ENCODE measurements around the gene CACNA1H.

The CACNA1H gene

DNA sequence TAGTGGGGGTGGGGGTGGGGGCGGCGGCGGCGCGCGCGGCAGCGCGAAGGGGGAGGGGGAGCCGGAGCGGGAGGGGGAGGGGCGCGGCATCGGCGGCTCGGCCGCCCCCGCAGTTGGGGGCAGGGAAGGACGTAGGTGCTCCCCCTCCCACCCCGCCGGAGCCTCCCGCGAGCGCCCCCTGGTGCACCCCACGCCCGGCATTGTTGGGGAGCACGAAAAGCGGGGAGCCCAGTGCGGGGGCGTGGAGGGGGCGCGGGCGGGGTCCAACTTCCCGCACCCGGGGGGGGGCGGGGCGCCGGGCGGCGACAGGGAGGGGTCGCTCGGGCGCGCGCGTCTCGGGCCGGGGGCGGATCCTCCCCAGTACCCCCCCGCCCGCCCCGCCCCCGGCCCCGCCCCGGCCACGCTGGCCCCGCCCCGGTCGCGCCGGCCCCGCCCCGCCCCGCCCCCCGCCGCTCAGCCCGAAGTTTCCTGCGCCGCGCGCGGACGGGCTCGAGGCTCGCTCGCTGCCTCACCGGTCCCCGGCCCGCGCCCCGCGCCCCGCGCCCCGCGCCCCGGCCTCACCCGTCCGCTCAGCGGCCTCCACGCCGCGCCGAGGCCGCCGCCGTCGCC lies at the start of gene CACNA1H:
Gene CACNA1H (plus strand): TSS at position 456 of the 609 bp plus-strand sequence. CDS start 632 bp downstream, outside the sequence.
- FAIRE-seq, result no peak

DNA sequence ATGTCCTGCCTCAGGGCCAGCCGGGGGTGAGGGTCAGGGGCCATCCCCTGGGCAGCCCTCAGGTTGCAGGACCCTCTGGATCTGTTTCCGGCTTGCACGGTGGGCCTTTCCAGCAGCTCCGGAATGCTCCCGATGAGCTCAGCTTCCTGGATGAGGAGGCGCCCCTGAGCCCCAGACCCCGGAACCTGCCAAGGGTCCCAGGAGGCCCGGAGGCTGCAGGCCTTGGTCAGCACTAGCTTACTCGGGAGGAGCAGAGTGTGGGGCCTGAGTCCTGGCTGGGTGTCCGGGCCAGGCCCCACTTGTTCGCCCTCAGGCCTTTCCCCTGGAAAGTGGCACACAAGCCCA lies 49.3 kb upstream of the CACNA1H start:
- no peak for FAIRE-seq

DNA sequence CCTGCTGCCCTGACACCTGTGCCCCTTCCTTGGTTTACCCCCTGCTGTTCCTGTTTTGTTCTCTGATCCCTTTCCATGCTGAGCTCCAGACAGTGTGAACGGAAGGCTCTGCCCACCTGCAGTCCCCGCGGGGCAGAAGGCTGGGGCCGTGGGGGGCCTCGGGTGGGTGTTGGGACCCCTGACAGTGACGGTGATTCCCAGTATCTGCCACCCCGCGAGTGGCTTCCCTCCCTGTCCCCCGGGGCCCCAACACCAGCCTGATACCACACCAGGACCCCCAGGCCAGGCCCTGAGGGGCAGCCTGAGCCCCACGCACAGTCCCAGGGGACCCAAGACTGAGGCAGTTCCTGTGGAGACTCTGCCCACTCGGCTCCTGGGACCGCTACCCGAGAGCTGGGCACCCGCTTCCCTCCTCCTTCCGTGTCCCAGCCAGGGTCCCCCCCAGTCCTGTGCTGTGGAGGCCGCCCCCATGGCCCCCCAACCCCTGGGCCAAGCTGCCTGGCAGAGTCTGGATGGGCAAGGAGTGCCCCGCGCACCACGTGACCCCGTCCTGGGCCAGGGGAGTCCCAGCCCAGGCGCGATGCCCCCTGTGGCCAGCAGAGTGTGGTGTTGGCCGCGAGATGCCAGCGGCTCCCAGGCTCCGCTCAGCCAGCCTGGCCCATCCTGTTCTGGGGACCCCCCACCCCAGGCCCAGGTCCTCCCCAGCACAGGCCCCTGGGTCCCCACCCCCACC lies 46.9 kb upstream of the CACNA1H start:
- FAIRE-seq, result no peak

DNA sequence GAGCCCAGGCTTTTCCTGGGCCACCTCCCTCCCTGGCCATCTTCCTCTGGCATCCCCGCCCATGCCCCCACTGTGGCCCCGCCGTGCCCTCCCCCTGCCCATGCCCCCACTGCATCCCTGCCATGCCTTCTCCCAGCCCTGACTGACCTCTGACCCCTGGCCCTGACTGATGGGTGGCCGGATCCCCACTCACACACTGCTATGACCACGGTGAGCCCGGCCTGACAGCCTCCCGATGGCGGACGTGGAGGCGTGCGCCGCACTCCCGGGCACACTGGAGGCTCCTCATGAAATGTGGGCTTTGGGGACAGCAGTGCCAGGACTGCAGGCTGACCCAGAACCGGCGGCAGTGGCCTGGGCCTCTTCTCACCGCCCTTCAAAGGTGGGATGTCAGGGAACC lies 46.2 kb upstream of the CACNA1H start:
- no peak for FAIRE-seq

DNA sequence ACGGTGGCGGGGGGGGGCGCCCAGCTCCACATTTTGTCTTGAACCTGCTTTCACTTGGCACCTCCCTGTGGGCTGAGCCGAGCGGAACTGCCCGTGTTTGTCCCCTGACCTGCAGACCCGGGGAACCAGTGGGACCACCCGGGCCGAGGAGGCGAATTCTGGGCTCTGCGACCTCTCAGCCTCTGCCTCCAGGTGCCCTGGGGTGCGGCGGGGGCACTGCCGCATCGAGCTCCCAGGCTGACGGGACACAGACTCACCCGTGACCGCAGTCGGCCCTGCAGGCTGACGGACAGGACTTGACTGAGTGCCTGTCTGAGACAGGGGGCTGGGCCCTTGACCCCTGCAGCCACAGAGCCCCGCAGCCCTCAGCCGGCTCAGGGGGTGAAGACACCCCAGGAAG lies 45.8 kb upstream of the CACNA1H start:
- FAIRE-seq, result no peak

DNA sequence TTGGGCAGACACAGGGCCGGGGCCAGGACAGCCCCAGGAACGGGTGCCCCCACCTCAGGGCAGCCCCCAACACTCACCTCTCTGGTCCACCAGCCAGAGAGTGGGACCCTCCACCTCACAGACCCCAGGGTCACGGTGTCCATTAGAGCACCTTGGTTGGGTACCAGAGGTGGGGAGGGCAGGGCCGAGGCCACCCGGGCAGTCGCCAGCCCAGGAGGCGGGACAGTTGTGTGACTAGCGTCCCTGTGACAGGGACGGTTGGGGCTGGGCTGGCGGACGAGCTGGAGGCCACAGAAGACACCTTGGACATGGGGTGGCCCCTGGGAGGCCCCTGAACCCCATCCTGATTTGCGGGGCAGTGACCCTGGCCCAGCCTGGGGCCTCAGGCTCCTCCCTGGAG lies 45.2 kb upstream of the CACNA1H start:
- FAIRE-seq, result no peak

DNA sequence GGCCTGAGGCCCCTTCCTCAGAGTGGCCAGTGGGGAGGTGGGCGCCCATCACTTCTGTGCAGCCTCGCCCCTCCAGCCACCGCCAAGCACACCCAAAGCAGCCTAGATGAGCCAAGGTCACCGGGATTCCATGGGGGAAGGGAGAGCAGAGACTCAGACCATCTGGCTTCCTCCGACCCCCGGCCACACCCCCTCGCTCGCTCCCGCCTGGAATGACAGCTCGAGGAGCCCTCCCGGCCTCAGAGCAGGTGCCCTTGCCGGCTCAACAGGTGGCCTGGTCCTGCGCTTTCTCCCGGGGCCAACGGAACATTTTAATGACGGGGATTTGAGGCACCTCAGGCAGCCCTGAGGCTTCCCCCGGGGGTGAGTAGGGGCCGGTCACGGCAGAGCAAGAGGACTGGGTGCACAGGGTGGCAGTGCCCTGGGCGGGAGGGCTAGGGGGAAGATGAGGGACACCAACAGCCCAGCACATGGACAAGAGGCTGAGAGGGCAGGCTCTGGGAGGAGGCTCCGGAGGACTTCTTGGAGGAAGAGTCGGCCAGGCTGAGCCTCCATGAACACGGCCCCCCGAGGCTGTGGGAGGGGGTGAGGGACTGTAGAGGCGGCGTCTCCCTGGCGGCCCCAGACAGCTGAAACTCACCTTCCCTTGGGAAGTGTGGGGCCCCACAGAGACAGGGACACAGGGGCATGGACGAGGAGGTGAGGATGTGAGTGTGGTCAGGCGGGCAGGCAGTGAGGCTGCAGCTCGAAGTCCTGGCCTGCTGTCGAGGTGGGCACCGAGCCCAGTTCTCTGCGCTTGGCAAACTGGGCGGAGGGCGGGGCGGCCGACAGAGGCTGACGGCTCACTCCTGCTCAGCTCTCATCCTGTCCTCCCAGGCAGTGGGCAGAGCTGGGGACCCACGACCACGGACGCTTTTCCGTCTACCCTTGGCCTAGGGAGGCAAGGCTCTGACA lies 44.3 kb upstream of the CACNA1H start:
- FAIRE-seq, result no peak

DNA sequence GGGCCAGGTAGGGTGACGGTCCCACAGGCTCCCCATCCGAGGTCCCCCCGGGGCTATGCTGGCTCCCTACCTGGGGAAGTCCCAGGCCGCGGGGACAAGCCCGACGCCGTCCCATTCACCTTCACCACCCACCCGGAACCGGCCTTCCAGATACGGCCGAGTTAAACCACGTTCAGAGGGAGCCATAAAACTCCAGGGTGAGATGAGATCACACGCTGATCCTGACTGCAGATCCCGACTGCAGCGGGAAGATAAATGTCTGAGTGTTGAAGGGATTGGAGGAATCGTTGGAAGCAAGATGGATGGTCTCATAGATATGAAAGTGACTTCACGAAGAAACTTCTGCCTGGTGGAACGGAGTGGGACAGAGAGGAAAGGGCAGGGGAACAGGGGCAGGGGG lies 43.3 kb upstream of the CACNA1H start:
- FAIRE-seq, result no peak

DNA sequence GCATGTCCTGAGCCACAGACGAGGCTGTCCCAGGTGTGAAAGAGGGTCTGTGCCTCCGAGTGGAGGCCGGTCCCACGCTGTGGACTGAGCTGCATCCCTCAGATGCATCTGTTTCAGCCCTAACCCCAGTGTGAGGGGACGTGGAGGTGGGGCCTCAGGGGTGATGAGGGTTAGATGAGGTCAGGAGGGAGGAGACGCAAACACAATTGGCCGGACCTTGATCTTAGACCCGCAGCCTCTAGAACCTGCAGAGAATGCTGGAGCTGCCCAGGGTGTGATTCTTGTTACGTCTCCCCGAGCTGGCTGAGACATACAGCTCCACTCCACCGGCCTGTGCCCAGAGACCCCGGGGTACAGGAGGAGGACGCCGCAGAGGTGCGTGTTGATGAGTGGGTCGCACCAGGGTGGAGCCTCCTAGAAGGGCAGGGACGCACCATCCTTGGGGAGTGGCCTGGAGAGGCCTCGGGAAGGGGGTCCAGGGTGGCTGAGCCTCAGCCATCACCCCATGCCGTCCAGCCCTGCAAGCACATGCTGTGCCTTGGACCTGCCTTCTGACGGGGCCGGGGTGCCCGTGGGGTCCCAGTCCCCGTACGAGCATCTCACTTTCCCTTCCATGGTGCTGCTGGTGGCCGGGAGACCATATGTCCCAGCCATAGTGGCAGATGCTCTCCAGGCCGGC lies 40.3 kb upstream of the CACNA1H start:
- FAIRE-seq, result no peak

DNA sequence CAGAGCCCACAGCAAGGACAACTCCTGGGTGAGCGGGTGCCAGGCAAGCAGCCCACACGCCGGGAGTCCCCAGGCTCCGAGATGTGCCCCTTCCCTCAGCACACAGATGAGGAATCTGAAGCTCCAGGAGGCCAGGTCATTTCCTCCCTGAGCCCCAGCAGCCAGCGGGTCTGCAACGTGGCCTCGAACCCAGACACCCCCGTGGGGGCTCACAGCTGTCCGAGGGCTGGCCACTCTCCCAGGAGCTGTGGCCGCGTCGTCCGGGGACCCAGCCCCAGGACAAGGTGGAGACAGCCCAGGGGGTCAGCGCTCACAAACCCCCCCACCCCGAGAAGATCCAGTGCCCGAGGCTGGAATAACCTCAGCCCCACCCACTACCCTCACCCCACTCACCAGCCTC lies 39.4 kb upstream of the CACNA1H start:
- no peak for FAIRE-seq

DNA sequence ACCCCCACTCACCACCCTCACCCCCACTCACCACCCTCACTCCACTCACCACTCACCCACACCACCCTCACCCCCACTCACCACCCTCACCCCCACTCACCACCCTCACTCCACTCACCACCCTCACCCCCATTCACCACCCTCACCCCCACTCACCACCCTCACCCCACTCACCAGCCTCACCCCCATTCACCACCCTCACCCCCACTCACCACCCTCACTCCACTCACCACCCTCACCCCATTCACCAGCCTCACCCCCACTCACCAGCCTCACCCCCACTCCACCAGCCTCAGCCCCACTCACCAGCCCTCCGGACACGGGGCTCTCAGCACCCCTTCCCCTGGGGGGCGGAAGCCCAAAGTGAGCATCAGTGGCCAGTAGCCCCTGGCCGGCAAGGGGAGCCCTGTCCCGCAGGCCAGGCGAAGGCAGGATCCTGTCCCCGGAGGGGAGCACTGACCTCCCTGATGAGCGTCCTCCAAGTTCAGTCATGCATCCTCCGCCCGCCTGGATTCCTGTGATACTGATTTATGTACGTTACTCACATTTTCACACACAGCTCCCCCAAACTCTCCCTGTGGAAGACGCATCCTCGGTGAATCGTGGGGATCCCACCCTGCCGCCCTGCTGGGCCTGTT lies 38.9 kb upstream of the CACNA1H start:
- no peak for FAIRE-seq

DNA sequence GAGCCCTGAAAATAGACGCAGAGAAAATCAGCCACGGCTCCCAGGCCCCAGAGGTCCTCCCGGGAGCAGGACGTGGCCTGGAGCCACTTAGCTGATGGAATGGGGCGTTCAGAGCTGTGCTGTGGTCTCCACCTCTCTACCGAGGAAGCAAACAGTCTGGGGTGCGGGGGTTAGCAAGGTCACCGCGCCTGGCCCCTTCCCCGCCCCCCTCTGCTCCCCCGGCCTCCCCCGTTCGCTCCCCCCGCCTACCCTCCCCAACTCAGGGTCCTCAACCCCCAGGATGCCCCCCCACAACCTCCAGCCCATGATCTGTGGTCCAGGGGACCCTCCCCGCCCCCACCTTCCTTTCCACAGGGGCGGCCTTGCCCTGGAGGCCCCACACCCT lies 36.2 kb upstream of the CACNA1H start:
- no peak for FAIRE-seq

DNA sequence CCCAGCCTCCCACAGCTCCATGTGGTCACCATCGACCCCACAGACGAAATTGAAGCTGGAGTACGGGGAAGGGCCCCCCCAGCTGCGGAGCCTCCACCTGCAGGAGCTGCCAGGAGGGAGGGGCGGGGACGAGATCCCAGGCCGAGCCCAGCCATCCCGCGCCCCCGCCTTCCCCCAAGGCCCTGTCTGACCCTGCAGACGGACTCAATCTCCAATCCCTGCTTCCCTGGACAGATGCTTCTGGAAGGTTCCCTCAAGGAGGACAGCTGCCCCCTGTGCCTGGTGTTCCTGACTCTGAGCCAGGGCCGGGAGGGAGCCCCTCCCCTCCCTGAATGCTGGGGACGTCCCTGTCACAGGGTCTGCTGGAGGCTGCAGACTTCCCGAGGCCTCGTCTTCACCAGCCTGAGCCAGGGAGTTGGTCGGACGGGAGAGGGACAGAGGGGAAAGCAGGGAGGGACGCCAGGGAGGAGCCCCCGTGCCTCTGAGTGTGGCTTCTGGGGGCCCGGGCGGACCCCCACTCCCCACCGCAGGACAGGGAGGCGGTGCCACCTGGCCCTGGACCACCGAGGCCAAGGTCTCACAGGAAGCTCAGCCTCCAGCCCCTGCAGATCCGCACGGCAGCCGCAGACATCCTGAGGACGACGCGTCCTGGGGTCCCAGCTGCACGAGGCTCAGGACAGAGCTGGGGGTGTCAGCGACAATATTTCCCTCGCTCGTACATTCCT lies 35.6 kb upstream of the CACNA1H start:
- FAIRE-seq, result no peak

DNA sequence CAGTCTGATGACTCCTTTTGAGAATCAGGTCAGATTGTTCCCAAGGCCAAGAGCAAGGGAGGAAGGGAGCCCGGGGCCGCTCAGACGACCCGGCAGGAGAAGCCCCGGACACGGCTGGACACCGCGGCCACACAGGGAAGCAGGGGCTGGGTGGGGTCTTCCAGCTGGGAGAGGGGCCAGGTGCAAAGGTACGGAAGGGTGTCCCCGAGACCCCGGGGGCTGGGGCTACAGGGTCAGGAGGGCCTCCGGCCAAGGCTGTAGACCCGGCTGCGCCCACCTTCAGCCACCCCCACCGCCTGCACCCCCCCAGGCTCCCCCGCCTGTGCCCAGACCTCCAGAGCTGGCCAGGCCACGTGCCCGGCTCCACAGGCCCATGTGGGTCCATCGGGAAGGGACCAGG lies 35.0 kb upstream of the CACNA1H start:
- no peak for FAIRE-seq

DNA sequence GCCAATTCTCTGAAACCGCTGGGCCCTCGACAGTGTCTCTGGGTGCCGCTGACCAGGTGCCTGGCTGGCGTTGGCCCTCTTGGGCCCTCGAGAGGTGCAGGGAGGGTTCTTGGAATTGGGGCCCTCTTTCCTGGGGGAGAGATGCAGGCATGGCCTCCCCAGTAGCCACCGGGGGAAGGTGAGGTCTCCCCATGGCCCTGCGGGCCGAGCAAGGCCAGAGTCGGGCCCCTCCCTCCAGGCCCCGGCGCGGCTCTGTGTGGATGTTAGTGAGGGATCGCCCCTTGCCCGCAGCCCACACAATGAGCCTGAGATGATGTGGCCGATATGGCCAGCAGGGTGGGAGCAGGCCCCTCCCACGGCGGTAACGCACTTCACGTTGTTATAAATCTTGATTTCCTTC lies 33.8 kb upstream of the CACNA1H start:
- no peak for FAIRE-seq

DNA sequence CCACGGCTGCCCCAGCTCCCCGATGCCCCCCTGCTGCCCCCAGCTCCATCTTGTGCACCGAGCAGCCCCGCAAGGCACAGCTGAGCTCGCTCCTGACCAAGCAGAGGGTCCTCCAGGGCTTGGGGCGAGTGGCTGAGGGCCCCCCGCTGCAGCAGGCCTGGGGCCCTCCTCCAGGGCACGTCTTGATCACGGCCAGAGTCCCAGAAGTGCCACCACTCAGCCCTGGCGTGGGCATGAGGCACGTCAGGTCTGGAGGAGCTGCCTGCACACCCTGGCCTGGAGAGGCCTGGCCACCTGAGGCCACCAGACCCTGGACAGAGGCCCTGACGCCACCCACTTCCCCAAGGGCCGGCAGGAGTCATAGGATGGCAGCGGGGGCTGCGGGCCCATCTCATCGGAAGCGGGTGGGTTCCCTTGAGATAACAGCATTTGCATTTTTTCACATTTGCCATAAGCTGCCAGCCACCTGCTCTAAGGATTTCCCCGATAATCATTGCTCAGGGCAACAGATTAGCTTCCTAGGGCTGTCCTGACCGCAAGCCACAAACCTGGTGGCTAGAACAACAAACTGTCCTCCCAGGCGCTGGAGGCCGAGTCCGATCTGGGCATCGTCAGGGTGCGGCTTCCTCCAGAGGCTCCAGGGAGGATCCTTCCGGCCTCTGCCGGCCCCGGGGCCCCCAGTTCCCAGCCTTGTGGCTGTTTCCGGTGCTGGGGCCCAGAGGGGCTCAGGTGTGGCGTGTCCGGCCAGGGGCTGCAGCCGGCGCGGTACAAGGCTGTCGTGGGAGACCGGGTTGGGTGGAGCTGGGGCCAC lies 32.9 kb upstream of the CACNA1H start:
- FAIRE-seq, result no peak

DNA sequence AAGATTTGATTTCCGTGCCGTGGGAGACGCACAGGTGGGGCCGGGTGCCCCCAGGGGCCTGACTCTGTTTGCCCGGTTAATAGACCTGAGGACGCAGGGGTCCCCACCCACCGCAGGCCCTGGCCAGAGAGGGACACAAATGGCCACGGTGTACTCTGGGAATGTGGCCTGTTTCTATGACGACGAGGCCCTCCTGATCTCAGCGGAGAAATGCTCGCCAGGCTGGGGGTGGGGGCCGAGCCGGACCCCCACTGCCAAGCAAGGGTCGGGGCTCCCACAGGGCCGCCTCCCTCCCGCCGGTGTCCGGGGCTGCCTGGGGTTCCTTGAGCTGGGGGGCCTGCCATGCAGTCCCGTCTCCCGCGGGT lies 32.3 kb upstream of the CACNA1H start:
- FAIRE-seq, result no peak

DNA sequence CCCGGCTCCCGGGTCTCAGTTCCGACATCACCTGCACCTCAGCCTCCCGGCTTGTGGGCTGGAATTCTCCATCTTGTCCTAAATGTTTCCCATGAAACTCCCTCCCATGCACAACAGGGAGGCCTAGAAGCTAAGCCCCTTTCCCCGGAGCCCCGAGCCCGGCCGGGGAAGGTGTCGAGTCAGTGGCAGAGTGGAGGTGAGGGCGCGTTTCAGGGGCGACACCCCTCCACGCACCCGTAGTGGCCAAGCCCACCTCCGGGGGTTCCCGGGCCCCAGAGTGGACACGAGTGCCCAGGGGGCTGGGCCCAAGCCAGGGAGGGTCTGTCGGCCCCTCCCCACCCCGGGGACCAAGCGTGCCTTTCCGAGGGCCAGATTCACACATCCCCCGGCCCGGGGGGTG lies 31.9 kb upstream of the CACNA1H start:
- FAIRE-seq, result no peak

DNA sequence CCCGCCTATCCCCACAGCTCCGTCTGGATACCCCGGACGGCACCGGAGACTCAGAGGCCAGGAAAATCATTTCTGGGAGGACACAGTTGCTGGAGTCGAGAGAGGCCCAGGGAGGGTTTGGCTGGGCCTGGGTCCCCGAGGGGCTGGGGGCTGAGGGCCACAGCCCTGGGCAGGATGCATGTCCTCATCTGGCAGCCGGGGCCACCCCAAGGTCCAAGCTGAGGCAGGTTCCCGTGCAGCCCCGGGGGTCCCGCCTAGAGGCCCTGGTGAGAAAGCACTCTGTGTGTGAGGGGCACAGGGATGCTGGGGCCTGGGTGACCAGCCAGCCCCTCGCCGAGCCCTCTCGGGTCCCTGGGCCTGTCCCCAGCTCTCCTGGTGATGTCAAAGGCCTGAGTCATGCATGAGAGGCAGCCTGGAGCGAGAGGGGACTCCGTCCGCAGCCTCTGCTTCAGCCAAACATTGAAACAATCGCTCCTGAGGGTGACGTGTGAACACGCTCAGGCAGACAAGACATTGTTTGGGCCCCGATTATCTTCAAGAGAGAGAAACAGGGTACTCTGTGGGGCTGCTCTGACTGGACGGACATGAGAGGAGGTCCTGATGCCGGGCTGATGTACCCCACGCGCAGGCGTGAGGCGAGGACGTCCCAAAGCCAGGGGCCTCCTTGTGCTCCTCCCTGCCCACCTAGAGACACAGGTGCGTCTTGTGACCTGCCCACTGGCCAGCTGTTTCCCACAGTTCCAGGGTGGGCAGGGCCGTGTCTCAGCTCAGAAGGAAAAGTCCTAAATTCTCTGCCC lies 31.1 kb upstream of the CACNA1H start:
- no peak for FAIRE-seq

DNA sequence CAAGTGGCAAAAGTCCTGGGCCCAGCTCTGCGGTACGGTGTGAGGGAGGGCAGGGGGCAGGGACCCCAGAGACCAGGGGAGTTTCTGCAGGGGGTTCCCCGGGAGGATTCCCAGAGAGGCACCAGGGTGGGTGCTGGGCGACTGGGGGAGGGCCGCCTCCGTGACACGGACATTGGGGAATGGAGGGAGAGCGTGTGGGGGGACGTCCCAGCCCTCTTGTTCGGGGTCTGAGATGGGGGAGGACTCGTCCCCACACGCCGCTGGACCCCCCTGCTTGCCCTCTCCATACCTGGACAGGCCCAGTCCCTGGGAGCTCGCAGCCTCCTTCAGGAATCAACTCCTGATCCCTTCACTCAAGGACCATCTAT lies 30.5 kb upstream of the CACNA1H start:
- no peak for FAIRE-seq
